ENCODE results near the gene GALNT8. TPM values are rescaled to one million over a fixed set of nuclear protein-coding genes. Genes with fewer than 3 reads are reported as not detected.

GALNT8 gene
- total and polyA plus RNA-seq, 10 of the 15 experiments (the other 5 are each of a cell fraction or from before 2014, with no cell fraction given), result 0.14 to 0.81 (median 0.31) TPM; not detected in 1

- no peak overlapping the region for H3K9ac ChIP-seq (ENCODE audit: control insufficient read depth, insufficient read depth, low read length)
- no peak for FAIRE-seq
- no peak for ATAC-seq
- intact Hi-C loops (cut with micrococcal nuclease; ENCODE audit: unreplicated experiment), result no loop called here
- H3K79me2 ChIP-seq (ENCODE audit: control insufficient read depth, insufficient read depth, low read length), result no peaks in the 10 kb centered on the region
- no peak overlapping the region for H3K27ac ChIP-seq (ENCODE audit: control insufficient read depth, insufficient read depth)
- POLR2A ChIA-PET, result no interaction called here
- no peaks in the 10 kb centered on the region for H3K36me3 ChIP-seq (ENCODE audit: control insufficient read depth in 2 of 2, insufficient read depth in 2 of 2, low read length in 1 of 2)
- CTCF ChIA-PET, result no interaction called here
- no peaks in the 10 kb centered on the region for H3K4me1 ChIP-seq (ENCODE audit: control insufficient read depth, insufficient read depth, low read length)
- peaks cover 0 to 5% of the 10 kb centered on the region in 2 experiments; a peak in 2 of 4 replicates for H3K27me3 ChIP-seq (replicated peaks in 1 of 2; ENCODE audit: control insufficient read depth in 2 of 2, insufficient read depth in 2 of 2, low read length in 1 of 2)
- no peak overlapping the region for H3K4me2 ChIP-seq (ENCODE audit: control insufficient read depth, insufficient read depth)
- no peak for DNase-seq (ENCODE audit: low read depth, low spot score)
- RAD21 ChIA-PET (ENCODE audit: unreplicated experiment), result no interaction called here
- H3K9me3 ChIP-seq (replicated peaks; ENCODE audit: control insufficient read depth, insufficient read depth, low read length), result no peaks in the 10 kb centered on the region
- SMC1A ChIA-PET (ENCODE audit: uncharacterized antibody, unreplicated experiment), result no interaction called here
- BruUV-seq (replicated peaks), result no TSS peak
- H4K20me1 ChIP-seq (ENCODE audit: control insufficient read depth, insufficient read depth), result no peaks in the 10 kb centered on the region
- no peak overlapping the region for H3K4me3 ChIP-seq
- in situ Hi-C loops (cut with MboI), result no loop called here
- no peak for TF ChIP-seq EZH2 (IDR thresholded peaks at IDR 0.05; ENCODE audit: borderline replicate concordance, control insufficient read depth, low read depth, low read length)
- TF ChIP-seq ZNF207 (IDR thresholded peaks at IDR 0.05; ENCODE audit: borderline replicate concordance), result no peak
- no peak for TF ChIP-seq SPI1 (IDR thresholded peaks at IDR 0.05; ENCODE audit: borderline replicate concordance, insufficient read depth, low read depth, low read length)
- no peak for TF ChIP-seq TCF12 (IDR thresholded peaks at IDR 0.05; ENCODE audit: low read depth, low read length)
- TF ChIP-seq ZNF687 (IDR thresholded peaks at IDR 0.05), result no peak
- TF ChIP-seq SREBF2 (IDR thresholded peaks at IDR 0.05; ENCODE audit: low read length), result no peak
- no peak for TF ChIP-seq TAF1 (IDR thresholded peaks at IDR 0.05; ENCODE audit: borderline replicate concordance, low read depth, low read length)
- TF ChIP-seq GATAD2B (conservative IDR thresholded peaks at IDR 0.05; ENCODE audit: low read depth), result no peak
- TF ChIP-seq MEF2A (IDR thresholded peaks at IDR 0.05; ENCODE audit: insufficient read depth, low read depth, low read length), result no peak
- TF ChIP-seq ZBTB33 (IDR thresholded peaks at IDR 0.05), result no peak
- TF ChIP-seq HDAC6 (IDR thresholded peaks at IDR 0.05; ENCODE audit: unreplicated experiment), result no peak
- no peak for TF ChIP-seq MAX (IDR thresholded peaks at IDR 0.05; ENCODE audit: low read depth, low read length)
- TF ChIP-seq ASH2L (IDR thresholded peaks at IDR 0.05; ENCODE audit: borderline replicate concordance, low read depth), result no peak
- TF ChIP-seq PAX8 (IDR thresholded peaks at IDR 0.05), result no peak
- no peak for TF ChIP-seq NFYA (IDR thresholded peaks at IDR 0.05; ENCODE audit: borderline replicate concordance, low read depth, low read length)
- no peak for TF ChIP-seq ZNF24 (IDR thresholded peaks at IDR 0.05)
- TF ChIP-seq HSF1 (IDR thresholded peaks at IDR 0.05; ENCODE audit: low read depth, low read length), result no peak
- no peak for TF ChIP-seq CHD4 (IDR thresholded peaks at IDR 0.05)
- no peak for TF ChIP-seq EGR1 (IDR thresholded peaks at IDR 0.05; ENCODE audit: borderline replicate concordance in 1 of 2, low read depth in 2 of 2, low read length in 2 of 2)
- H2AFZ ChIP-seq (ENCODE audit: control insufficient read depth, low read depth, low read length), result no peak overlapping the region
- WGBS (ENCODE audit: insufficient coverage, insufficient replicate concordance, low lambda C conversion rate, missing lambda C conversion rate), result 24% methylated on average over 4 of the region's 4 CpGs
These were observed 416 bp downstream of the GALNT8 start for GRCh38 chr12:4720637-4720995.
